Measurements from ENCODE around the gene FAM200A.
"Not testable (repeated sequence)": the region's sequence is repeated elsewhere in the genome, so short reads cannot be mapped to it uniquely, and the experiment has no call there.

FAM200A gene

GRCh38 chr7:99504603-99505323, 47.2 kb downstream of the FAM200A start, which contains the start of gene ZKSCAN5:
Gene ZKSCAN5 (plus strand): TSS chr7:99504662. CDS start chr7:99506045, 1,383 bp downstream.
- Histone ChIP-seq H2BK5ac (ENCODE audit: low read length) (peak within 1 kb of the TSS; percentile 95), H3K56ac (ENCODE audit: low read length) (peak within 1 kb of the TSS; percentile 89), H3K36me3 (ENCODE audit: control insufficient read depth, insufficient read depth, low read length) (no peaks in the 10 kb centered on the region), H4K8ac (ENCODE audit: low read depth, low read length) (no peak within 1 kb of the TSS), H3K79me2 (ENCODE audit: control insufficient read depth, insufficient read depth, low read length) (peaks cover 19% of the 10 kb centered on the region), H3K79me1 (ENCODE audit: low read length) (peaks cover 10% of the 10 kb centered on the region), H3K18ac (ENCODE audit: low read length) (peak within 1 kb of the TSS; percentile 91), H2AK5ac (ENCODE audit: low read length) (no peak within 1 kb of the TSS), H3K4me2 (ENCODE audit: low read length) (peak within 1 kb of the TSS; percentile 75), H2BK15ac (replicated peaks; ENCODE audit: low read depth) (no peak within 1 kb of the TSS), H3K27me3 (ENCODE audit: insufficient read depth, low read length, poor library complexity) (no peaks in the 10 kb centered on the region), H3K23ac (ENCODE audit: low read length) (no peak within 1 kb of the TSS), H3K9ac (ENCODE audit: low read length) (peak within 1 kb of the TSS; percentile 77), H3K4me3 (ENCODE audit: low read length) (peak within 1 kb of the TSS; percentile 69), H3K4me1 (ENCODE audit: control insufficient read depth, low read depth, low read length) (peaks cover 2% of the 10 kb centered on the region), H4K5ac (ENCODE audit: low read length) (no peak within 1 kb of the TSS), H3K4ac (ENCODE audit: low read depth, low read length) (peak within 1 kb of the TSS; percentile 62), H3K27ac (ENCODE audit: low read depth, low read length) (peak within 1 kb of the TSS; percentile 91), H2BK120ac (ENCODE audit: low read depth, low read length) (peak within 1 kb of the TSS; percentile 61)
- no CpG with 5 or more reads among the region's 53 CpGs for WGBS (ENCODE audit: extremely low coverage, insufficient coverage, low lambda C conversion rate)
- peak; percentile 97 for DNase-seq

DNA sequence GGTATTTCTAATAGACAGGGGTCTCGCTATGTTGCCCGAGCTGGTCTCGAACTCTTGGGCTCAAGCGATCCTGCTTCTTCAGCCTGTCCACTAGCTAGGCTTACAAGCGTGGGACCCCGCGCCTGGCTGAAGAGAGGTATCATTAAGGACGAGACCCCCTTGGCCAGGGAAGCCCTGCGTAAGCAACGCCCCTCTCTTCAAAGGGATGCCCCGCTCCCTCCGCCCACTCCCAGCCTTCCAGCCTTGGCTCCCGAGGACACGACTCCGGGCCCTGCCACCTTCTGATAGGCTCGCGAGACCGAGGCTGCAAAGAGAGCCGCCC, 47.7 kb downstream of the FAM200A start:
- Histone ChIP-seq H2AK5ac (ENCODE audit: low read length) (no peak overlapping the region), H2BK120ac (ENCODE audit: low read depth, low read length) (no peak overlapping the region), H4K5ac (ENCODE audit: low read length) (no peak overlapping the region), H3K4ac (ENCODE audit: low read depth, low read length) (no peak overlapping the region), H3K4me3 (ENCODE audit: low read length) (no peak overlapping the region), H4K8ac (ENCODE audit: low read depth, low read length) (no peak overlapping the region), H3K4me1 (ENCODE audit: control insufficient read depth, low read depth, low read length) (peaks cover 2% of the 10 kb centered on the region), H3K4me2 (ENCODE audit: low read length) (peak overlapping the region; percentile 75), H3K36me3 (ENCODE audit: control insufficient read depth, insufficient read depth, low read length) (no peaks in the 10 kb centered on the region), H3K27me3 (ENCODE audit: insufficient read depth, low read length, poor library complexity) (no peaks in the 10 kb centered on the region), H3K56ac (ENCODE audit: low read length) (peak overlapping the region; percentile 85), H3K79me2 (ENCODE audit: control insufficient read depth, insufficient read depth, low read length) (peaks cover 24% of the 10 kb centered on the region), H3K18ac (ENCODE audit: low read length) (no peak overlapping the region), H3K9ac (ENCODE audit: low read length) (peak overlapping the region; percentile 48), H3K23ac (ENCODE audit: low read length) (no peak overlapping the region), H2BK5ac (ENCODE audit: low read length) (no peak overlapping the region), H3K79me1 (ENCODE audit: low read length) (peaks cover 14% of the 10 kb centered on the region), H2BK15ac (replicated peaks; ENCODE audit: low read depth) (no peak overlapping the region), H3K27ac (ENCODE audit: low read depth, low read length) (no peak overlapping the region)
- peak; percentile 99 for DNase-seq
- no CpG with 5 or more reads among the region's 19 CpGs for WGBS (ENCODE audit: extremely low coverage, insufficient coverage, low lambda C conversion rate)

DNA sequence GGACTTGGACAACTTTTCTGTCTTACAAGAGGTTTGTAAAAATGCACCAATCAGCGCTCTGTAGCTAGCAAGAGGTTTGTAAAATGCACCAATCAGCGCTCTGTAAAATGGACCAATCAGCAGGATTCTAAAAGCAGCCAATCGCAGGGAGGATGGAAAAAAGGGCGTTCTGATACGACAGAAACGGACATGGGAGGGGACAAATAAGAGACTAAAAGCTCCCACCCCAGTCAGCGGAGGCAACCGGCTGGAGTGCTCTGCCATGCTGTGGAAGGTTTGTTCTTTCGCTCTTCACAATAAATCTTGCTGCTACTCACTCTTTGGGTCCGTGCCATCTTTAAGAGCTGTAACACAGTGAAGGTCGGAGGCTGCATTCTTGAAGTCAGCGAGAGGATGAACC, 50.7 kb downstream of the FAM200A start:
- not testable (repeated sequence) for H3K4me1 ChIP-seq (ENCODE audit: control insufficient read depth, low read depth, low read length); H2BK5ac ChIP-seq (ENCODE audit: low read length); H3K18ac ChIP-seq (ENCODE audit: low read length); H3K56ac ChIP-seq (ENCODE audit: low read length); H4K5ac ChIP-seq (ENCODE audit: low read length); H2BK120ac ChIP-seq (ENCODE audit: low read depth, low read length); H3K4me2 ChIP-seq (ENCODE audit: low read length); H3K9ac ChIP-seq (ENCODE audit: low read length); H3K4me3 ChIP-seq (ENCODE audit: low read length); H3K4ac ChIP-seq (ENCODE audit: low read depth, low read length); H3K27ac ChIP-seq (ENCODE audit: low read depth, low read length); H2AK5ac ChIP-seq (ENCODE audit: low read length); H3K27me3 ChIP-seq (ENCODE audit: insufficient read depth, low read length, poor library complexity); H4K8ac ChIP-seq (ENCODE audit: low read depth, low read length); H2BK15ac ChIP-seq (replicated peaks; ENCODE audit: low read depth); H3K23ac ChIP-seq (ENCODE audit: low read length); H3K36me3 ChIP-seq (ENCODE audit: control insufficient read depth, insufficient read depth, low read length)
- peaks cover 17% of the 10 kb centered on the region for H3K79me1 ChIP-seq (ENCODE audit: low read length)
- peak; percentile 36 for DNase-seq
- H3K79me2 ChIP-seq (ENCODE audit: control insufficient read depth, insufficient read depth, low read length) = peaks cover 40% of the 10 kb centered on the region
- WGBS (ENCODE audit: extremely low coverage, insufficient coverage, low lambda C conversion rate) = no CpG with 5 or more reads among the region's 12 CpGs

DNA sequence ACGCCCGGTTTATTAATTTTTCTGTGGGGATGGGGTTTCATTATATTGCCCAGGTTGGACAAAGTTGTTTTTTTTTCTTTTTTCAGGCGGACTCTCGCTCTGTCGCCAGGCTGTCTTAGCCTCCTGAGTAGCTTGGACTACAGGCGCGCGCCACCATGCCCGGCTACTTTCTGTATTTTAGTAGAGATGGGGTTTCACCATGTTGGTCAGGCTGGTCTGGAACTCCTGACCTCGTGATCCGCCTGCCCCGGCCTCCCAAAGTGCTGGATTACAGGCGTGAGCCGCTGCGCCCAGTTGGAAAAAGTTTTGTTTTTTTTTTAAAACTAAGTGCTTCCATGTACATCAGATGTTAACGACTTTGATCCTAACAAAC, 51.3 kb downstream of the FAM200A start:
- H3K79me2 ChIP-seq (ENCODE audit: control insufficient read depth, insufficient read depth, low read length) = peaks cover 37% of the 10 kb centered on the region
- H2BK15ac ChIP-seq (replicated peaks; ENCODE audit: low read depth) = no peak overlapping the region
- WGBS (ENCODE audit: extremely low coverage, insufficient coverage, low lambda C conversion rate) = no CpG with 5 or more reads among the region's 16 CpGs
- no peaks in the 10 kb centered on the region for H3K27me3 ChIP-seq (ENCODE audit: insufficient read depth, low read length, poor library complexity)
- peak overlapping the region; percentile 72 for H3K9ac ChIP-seq (ENCODE audit: low read length)
- peak overlapping the region; percentile 82 for H3K56ac ChIP-seq (ENCODE audit: low read length)
- DNase-seq = no peak
- H4K5ac ChIP-seq (ENCODE audit: low read length) = no peak overlapping the region
- peak overlapping the region; percentile 8 for H3K4ac ChIP-seq (ENCODE audit: low read depth, low read length)
- peak overlapping the region; percentile 48 for H3K4me2 ChIP-seq (ENCODE audit: low read length)
- no peak overlapping the region for H2BK5ac ChIP-seq (ENCODE audit: low read length)
- H3K4me3 ChIP-seq (ENCODE audit: low read length) = peak overlapping the region; percentile 71
- H4K8ac ChIP-seq (ENCODE audit: low read depth, low read length) = no peak overlapping the region
- H2AK5ac ChIP-seq (ENCODE audit: low read length) = no peak overlapping the region
- no peak overlapping the region for H3K27ac ChIP-seq (ENCODE audit: low read depth, low read length)
- H3K18ac ChIP-seq (ENCODE audit: low read length) = no peak overlapping the region
- H3K23ac ChIP-seq (ENCODE audit: low read length) = no peak overlapping the region
- H3K36me3 ChIP-seq (ENCODE audit: control insufficient read depth, insufficient read depth, low read length) = no peaks in the 10 kb centered on the region
- H3K4me1 ChIP-seq (ENCODE audit: control insufficient read depth, low read depth, low read length) = peaks cover 6% of the 10 kb centered on the region
- H3K79me1 ChIP-seq (ENCODE audit: low read length) = peaks cover 14% of the 10 kb centered on the region
- H2BK120ac ChIP-seq (ENCODE audit: low read depth, low read length) = no peak overlapping the region

DNA sequence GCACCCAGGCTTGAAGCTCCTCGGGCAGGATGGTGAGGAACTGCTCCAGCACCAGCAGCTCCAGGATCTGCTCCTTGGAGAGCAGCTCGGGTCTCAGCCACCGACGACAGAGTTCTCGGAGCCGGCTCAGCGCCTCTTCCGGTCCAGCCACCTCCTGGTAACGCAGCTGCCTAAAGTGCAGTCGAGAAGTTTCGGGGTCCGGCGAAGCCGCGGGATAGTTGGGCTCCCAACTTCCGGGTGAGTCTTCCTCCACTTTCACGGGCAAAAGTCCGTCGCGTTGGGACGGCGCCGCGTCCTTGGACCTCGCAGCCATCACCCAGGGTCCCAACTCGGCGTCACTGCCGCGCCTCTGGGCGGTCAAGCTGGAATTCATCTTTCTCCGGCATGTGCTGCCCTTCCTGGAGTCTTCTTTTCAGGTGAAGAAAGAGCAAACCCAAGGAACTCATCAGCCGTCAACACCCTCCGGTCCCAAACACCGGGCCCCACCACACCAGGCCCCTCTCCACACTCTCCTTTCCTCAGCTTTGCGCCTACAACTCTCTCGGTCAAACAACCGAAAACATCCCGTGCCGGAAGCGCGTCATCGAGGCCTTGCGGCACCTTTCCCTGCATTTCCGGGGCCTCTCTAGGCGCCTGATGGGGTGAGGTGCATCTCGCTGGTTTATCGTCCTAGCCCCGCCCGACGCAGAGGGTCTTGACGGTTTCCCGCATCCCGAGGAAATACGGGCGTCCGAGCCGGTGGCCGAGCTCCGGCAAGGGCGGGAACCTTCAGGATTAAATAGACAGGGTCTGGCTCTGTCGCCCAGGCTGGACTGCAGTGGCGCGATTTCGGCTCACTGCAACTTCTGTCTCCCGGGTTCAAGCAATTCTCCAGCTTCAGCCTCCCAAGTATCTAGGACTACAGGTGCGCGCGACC, 51.9 kb downstream of the FAM200A start, which contains the start of gene ZNF394:
TSS of gene ZNF394 (minus strand) at position 561 of the 916 bp plus-strand sequence. CDS start at position 373, 188 bp downstream.
- H2BK120ac ChIP-seq (ENCODE audit: low read depth, low read length) = no peak within 1 kb of the TSS
- no peak within 1 kb of the TSS for H2BK15ac ChIP-seq (replicated peaks; ENCODE audit: low read depth)
- peak within 1 kb of the TSS; percentile 8 for H3K4ac ChIP-seq (ENCODE audit: low read depth, low read length)
- no peak within 1 kb of the TSS for H4K8ac ChIP-seq (ENCODE audit: low read depth, low read length)
- peak within 1 kb of the TSS; percentile 89 for H3K9ac ChIP-seq (ENCODE audit: low read length)
- no CpG with 5 or more reads among the region's 68 CpGs for WGBS (ENCODE audit: extremely low coverage, insufficient coverage, low lambda C conversion rate)
- peak; percentile 97 for DNase-seq
- H3K79me2 ChIP-seq (ENCODE audit: control insufficient read depth, insufficient read depth, low read length) = peaks cover 32% of the 10 kb centered on the region
- no peaks in the 10 kb centered on the region for H3K27me3 ChIP-seq (ENCODE audit: insufficient read depth, low read length, poor library complexity)
- H3K4me3 ChIP-seq (ENCODE audit: low read length) = peak within 1 kb of the TSS; percentile 98
- no peaks in the 10 kb centered on the region for H3K36me3 ChIP-seq (ENCODE audit: control insufficient read depth, insufficient read depth, low read length)
- peak within 1 kb of the TSS; percentile 51 for H2AK5ac ChIP-seq (ENCODE audit: low read length)
- H3K4me1 ChIP-seq (ENCODE audit: control insufficient read depth, low read depth, low read length) = peaks cover 6% of the 10 kb centered on the region
- peak within 1 kb of the TSS; percentile 95 for H3K56ac ChIP-seq (ENCODE audit: low read length)
- H3K4me2 ChIP-seq (ENCODE audit: low read length) = peak within 1 kb of the TSS; percentile 98
- no peak within 1 kb of the TSS for H3K23ac ChIP-seq (ENCODE audit: low read length)
- H3K79me1 ChIP-seq (ENCODE audit: low read length) = peaks cover 12% of the 10 kb centered on the region
- H3K18ac ChIP-seq (ENCODE audit: low read length) = no peak within 1 kb of the TSS
- no peak within 1 kb of the TSS for H2BK5ac ChIP-seq (ENCODE audit: low read length)
- no peak within 1 kb of the TSS for H4K5ac ChIP-seq (ENCODE audit: low read length)
- peak within 1 kb of the TSS; percentile 57 for H3K27ac ChIP-seq (ENCODE audit: low read depth, low read length)
